Cardiac fibroblast (primary cell): ENCODE results near the gene CNIH2.

ENCODE experiments used
- DNase-seq, 2 donors: peaks; one replicate each; pipeline versions ENCODE4 v3.0.0 to v3.0.0-alpha.2; 2010; ENCODE audit warnings: low read depth in 2 of 2
- H3K4me3 ChIP-seq, 2 donors: replicated peaks in 1 of 2; 1 replicate in 1 of 2; 2 replicates in 1 of 2; pipeline ENCODE4 v1.5.1; 2011; ENCODE audit warnings: low read depth in 2 of 2, low read length in 2 of 2, mild to moderate bottlenecking in 2 of 2, moderate library complexity in 1 of 2
- TF ChIP-seq, protein P1 (sequence below): IDR thresholded peaks from one replicate; pipeline ENCODE4 v1.5.1; 2011; ENCODE audit warnings: low read depth, mild to moderate bottlenecking, low read length, inconsistent platforms

Gene CNIH2

DNA sequence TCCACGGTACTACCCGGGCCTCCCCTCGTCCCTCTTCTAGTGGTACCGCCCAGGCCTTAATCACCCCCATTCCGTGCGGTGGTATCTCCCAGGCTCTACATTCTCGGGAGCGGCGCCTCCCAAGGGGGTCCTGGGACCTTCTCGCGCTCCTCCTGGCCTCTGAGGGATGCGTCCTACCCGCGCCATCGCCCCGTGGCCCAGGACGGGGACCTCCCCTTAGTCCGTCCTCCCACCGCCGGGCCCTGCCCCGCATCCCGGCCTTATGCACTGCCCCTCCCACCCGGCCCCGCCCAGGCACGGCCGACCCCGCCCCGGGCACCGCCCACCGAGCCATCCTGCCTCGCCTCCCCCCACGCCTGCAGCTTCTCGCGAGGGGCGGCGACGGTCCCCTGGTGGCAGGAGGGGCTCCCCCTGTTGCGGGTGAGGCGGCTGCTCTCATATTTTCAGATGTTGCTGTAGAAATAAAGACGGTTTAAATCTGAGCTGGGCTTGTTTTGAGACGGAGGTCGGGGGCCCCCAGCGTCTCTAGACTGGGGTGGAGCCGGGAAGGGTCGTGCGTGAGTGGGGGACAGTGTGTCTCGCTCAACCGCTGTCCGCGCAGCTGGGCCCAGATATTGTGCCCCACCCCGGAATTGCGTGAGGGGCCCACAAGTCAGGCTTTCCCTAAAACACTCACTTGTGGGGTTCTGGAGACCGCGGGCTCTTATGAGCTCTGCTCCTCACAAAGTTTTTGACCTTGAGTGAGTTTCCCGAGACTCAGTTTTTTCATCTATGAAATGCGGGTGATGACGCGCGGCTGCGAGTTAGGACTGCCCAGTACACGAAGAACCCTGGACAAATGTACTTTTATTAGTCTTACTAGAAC, 10.4 kb upstream of the CNIH2 start:
- H3K4me3 ChIP-seq: peak overlapping the region; percentile 60 to 92
- peak; percentile 89 to 93 for DNase-seq
- TF ChIP-seq, protein P1, sequence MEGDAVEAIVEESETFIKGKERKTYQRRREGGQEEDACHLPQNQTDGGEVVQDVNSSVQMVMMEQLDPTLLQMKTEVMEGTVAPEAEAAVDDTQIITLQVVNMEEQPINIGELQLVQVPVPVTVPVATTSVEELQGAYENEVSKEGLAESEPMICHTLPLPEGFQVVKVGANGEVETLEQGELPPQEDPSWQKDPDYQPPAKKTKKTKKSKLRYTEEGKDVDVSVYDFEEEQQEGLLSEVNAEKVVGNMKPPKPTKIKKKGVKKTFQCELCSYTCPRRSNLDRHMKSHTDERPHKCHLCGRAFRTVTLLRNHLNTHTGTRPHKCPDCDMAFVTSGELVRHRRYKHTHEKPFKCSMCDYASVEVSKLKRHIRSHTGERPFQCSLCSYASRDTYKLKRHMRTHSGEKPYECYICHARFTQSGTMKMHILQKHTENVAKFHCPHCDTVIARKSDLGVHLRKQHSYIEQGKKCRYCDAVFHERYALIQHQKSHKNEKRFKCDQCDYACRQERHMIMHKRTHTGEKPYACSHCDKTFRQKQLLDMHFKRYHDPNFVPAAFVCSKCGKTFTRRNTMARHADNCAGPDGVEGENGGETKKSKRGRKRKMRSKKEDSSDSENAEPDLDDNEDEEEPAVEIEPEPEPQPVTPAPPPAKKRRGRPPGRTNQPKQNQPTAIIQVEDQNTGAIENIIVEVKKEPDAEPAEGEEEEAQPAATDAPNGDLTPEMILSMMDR: no peak

DNA sequence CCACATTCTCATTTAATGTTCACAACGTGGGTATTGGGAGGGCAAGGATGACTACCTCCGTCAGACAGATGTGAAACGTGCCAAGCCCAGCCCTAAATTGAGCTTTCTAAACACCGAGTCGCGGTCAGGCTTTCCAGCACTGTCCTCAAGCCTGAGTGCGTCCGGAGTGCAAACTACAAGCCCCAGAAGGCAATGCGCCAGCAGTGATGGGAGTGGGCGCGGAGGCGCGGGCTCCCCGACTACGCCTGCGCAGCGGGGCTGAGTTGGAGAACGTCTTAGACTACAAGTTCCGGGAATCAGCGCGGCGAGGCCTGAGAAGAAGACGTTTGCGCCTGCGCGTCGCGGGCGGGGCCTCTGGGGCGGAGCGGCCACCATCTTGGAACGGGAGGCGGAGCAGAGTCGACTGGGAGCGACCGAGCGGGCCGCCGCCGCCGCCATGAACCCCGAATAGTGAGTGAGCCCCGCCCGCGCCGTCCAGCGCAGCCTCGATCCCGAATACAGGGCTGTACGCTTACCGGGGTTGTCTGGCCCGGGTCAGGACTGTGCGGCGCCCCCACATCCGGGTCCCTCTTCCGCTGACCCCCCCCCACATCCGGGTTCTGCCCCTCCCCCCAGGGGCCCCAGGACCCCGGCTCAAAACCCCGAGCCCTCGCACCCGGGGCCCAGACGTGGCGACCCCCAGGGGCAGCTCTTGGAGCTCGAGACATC, 9.6 kb upstream of the CNIH2 start, which contains the start of gene RAB1B:
Gene RAB1B (plus strand): TSS at position 396 of the 708 bp plus-strand sequence. CDS start 41 bp downstream, at position 437.
- DNase-seq: peak; percentile 100
- TF ChIP-seq, protein P1: no peak
- H3K4me3 ChIP-seq: peak within 1 kb of the TSS; percentile 92 to 96

GRCh38 chr11:66268952-66269905, 8.7 kb upstream of the CNIH2 start:
- peak overlapping the region; percentile 92 to 96 for H3K4me3 ChIP-seq
- TF ChIP-seq, protein P1: peak; percentile 34
- DNase-seq: peak; percentile 34 to 47

- TF ChIP-seq, protein P1: no peak
- no peak for DNase-seq
These were observed 6.2 kb upstream of the CNIH2 start for GRCh38 chr11:66271816-66272215.

GRCh38 chr11:66272596-66272995, 5.4 kb upstream of the CNIH2 start:
- TF ChIP-seq, protein P1: no peak

More at GRCh38 chr11:66271816-66272215, 6.2 kb upstream of the CNIH2 start:
- no peak overlapping the region for H3K4me3 ChIP-seq

DNA sequence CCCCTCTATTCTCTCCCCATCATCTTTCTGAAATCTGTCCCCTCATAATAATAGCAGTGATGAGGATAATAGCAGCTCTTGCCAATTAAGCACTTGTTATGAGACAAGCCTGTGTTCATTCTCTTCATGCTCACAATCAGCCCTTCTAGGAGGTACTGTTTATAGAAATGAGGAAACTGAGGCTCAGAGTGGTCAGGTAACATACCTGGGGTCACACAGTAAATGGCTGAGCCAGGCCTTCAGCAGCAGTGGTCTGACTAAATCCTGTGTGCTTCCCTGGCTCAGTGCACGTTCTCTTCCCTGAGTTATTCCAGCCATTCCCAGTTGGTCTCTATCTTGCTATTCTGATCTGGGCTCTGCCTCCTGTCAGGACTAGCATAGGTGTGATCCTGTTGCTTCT, 3.8 kb upstream of the CNIH2 start:
- no peak overlapping the region for H3K4me3 ChIP-seq
- TF ChIP-seq, protein P1: no peak
- DNase-seq: no peak

More at GRCh38 chr11:66272596-66272995, 5.4 kb upstream of the CNIH2 start:
- no peak overlapping the region for H3K4me3 ChIP-seq
- no peak for DNase-seq
